PC-3 (cell line): ENCODE data around the gene DHDDS. TPM values are rescaled to one million over a fixed set of nuclear protein-coding genes. Genes with fewer than 3 reads are reported as not detected.

Experiments
- ATAC-seq: fragments of 200-7000 bp; cut with Tn5 transposase; 2 replicates; pipeline ENCODE4 v1.9.1; 2020; ENCODE audit warnings: mild to moderate bottlenecking, moderate library complexity
- BruUV-seq: library from RNA; stranded (reverse); fragments of 400-500 nt; replicated peaks from 2 replicates; lab custom pipeline; 2021; lab: Mats Ljungman, UMichigan
- CTCF ChIA-PET: fragments of 300-600 bp; sonication (Branson Sonifier 250); formaldehyde crosslinking; loops from one replicate; lab custom pipeline; 2022; ENCODE audit warnings: antibody characterized with exemption; lab: Charles Lee
- POLR2A ChIA-PET: fragments of 300-600 bp; sonication (Branson Sonifier 250); formaldehyde crosslinking; loops from one replicate; lab custom pipeline; 2022; ENCODE audit warnings: antibody characterized with exemption; ENCODE audit not compliant: unreplicated experiment; lab: Charles Lee
- DNase-seq: peaks from one replicate; pipeline ENCODE4 v3.0.0-alpha.2; 2015
- H2AFZ ChIP-seq: fragments of 300-600 bp; sonication (generic); 2 replicates; pipeline ENCODE4 v1.6.0; 2016; ENCODE audit warnings: antibody characterized with exemption, low read length
- H3F3A ChIP-seq: fragments of 300-600 bp; sonication (generic); one replicate; pipeline ENCODE4 v1.6.0; 2017; ENCODE audit warnings: antibody characterized with exemption, low read length, control low read depth, mild to moderate bottlenecking; ENCODE audit not compliant: unreplicated experiment
- H3K27ac ChIP-seq: fragments of 300-600 bp; sonication (generic); 2 replicates; pipeline ENCODE4 v1.5.1; 2016; ENCODE audit warnings: mild to moderate bottlenecking, low read length
- H3K27me3 ChIP-seq: fragments of 300-600 bp; sonication (generic); 2 replicates; pipeline ENCODE4 v1.6.1; 2016; ENCODE audit warnings: low read length, mixed read lengths
- H3K36me3 ChIP-seq: fragments of 300-600 bp; sonication (generic); 2 replicates; pipeline ENCODE4 v1.6.1; 2016; ENCODE audit warnings: low read depth, mixed run types, low read length, mixed read lengths
- H3K4me1 ChIP-seq: fragments of 300-600 bp; sonication (generic); 2 replicates; pipeline ENCODE4 v1.5.1; 2016; ENCODE audit warnings: low read length; ENCODE audit not compliant: insufficient read depth
- H3K4me2 ChIP-seq: fragments of 300-600 bp; sonication (generic); 2 replicates; pipeline ENCODE4 v1.6.0; 2016; ENCODE audit warnings: low read length
- H3K4me3 ChIP-seq: fragments of 300-600 bp; sonication (generic); 2 replicates; pipeline ENCODE4 v1.5.1; 2016; ENCODE audit warnings: mild to moderate bottlenecking, low read length, mixed read lengths
- H3K79me2 ChIP-seq: fragments of 300-600 bp; sonication (generic); 2 replicates; pipeline ENCODE4 v1.6.1; 2017; ENCODE audit warnings: low read length, mixed read lengths
- H3K9ac ChIP-seq: fragments of 300-600 bp; sonication (generic); 2 replicates; pipeline ENCODE4 v1.6.0; 2016; ENCODE audit warnings: mild to moderate bottlenecking, low read length
- H3K9me2 ChIP-seq: fragments of 300-600 bp; sonication (generic); replicated peaks from 2 replicates; pipeline ENCODE4 v1.6.1; 2016; ENCODE audit warnings: mixed run types, low read length, mixed read lengths
- H3K9me3 ChIP-seq: fragments of 300-600 bp; sonication (generic); 2 replicates; pipeline ENCODE4 v1.6.1; 2016; ENCODE audit warnings: low read length, mixed read lengths
- H4K20me1 ChIP-seq: fragments of 300-600 bp; sonication (generic); 2 replicates; pipeline ENCODE4 v1.6.1; 2016; ENCODE audit warnings: low read length, mixed read lengths
- CTCF ChIP-seq: fragments of 300-600 bp; sonication (generic); conservative IDR thresholded peaks from 2 replicates; pipeline ENCODE4 v1.5.1; 2017; ENCODE audit warnings: antibody characterized with exemption, low read depth, mild to moderate bottlenecking, low read length
- EZH2 ChIP-seq: fragments of 300-600 bp; sonication (generic); IDR thresholded peaks from one replicate; pipeline ENCODE4 v1.6.1; 2017; ENCODE audit warnings: antibody characterized with exemption, mild to moderate bottlenecking, low read length; ENCODE audit not compliant: unreplicated experiment
- EZH2phosphoT487 ChIP-seq: fragments of 300-600 bp; sonication (generic); IDR thresholded peaks from 2 replicates; pipeline ENCODE4 v1.6.1; 2018; ENCODE audit warnings: mild to moderate bottlenecking, antibody characterized with exemption, low read length, borderline replicate concordance
- intact Hi-C: fragments of 100-400 bp; cut with micrococcal nuclease; formaldehyde crosslinking; loops from 2 replicates; pipeline ENCODE4 v1.9.0; 2023
- total RNA-seq: library from RNA; depleted of rRNA; stranded (reverse); fragments of >200 nt; gene quantifications from 2 replicates; pipeline ENCODE4 v1.2.3, GENCODE V29; 2014

Gene DHDDS
- total RNA-seq, 1 experiment from 2014 or later = 49.6 TPM

- Histone ChIP-seq H3K27ac (no peak overlapping the region), H3K36me3 (0 out of 2 replicates have a peak, but pooled peaks cover 3% of the 10 kb centered on the region), H3K27me3 (no peaks in the 10 kb centered on the region), H3K79me2 (peaks cover 25% of the 10 kb centered on the region), H3K9ac (no peak overlapping the region), H3K9me3 (no peaks in the 10 kb centered on the region), H2AFZ (no peak overlapping the region), H3K9me2 (no peaks in the 10 kb centered on the region), H3K4me2 (no peak overlapping the region), H3F3A (no peaks in the 10 kb centered on the region), H3K4me3 (no peak overlapping the region), H3K4me1 (peaks cover 26% of the 10 kb centered on the region), H4K20me1 (no peaks in the 10 kb centered on the region)
- ChIA-PET POLR2A (no interaction called here), CTCF (interaction anchor here (0.6 kb wide), 1 partner anchor 13 kb away, joined by 5 read pairs; no protein-coding TSS in a partner anchor)
- DNase-seq (no peak), ATAC-seq (no peak)
- TSS peak; percentile 6 for BruUV-seq
- intact Hi-C loops = no loop called here
- TF ChIP-seq EZH2 (no peak), EZH2phosphoT487 (no peak), CTCF (no peak)
These were observed 2.4 kb upstream of the DHDDS start for GRCh38 chr1:26429721-26430120.

- Histone ChIP-seq H4K20me1 (no peaks in the 10 kb centered on the region), H2AFZ (peak overlapping the region; percentile 84; the same call in 1 of the 2 replicates), H3K9me3 (no peaks in the 10 kb centered on the region), H3F3A (no peaks in the 10 kb centered on the region), H3K4me1 (peaks cover 26% of the 10 kb centered on the region), H3K36me3 (peaks cover 5% of the 10 kb centered on the region; the same call in 1 of the 2 replicates), H3K79me2 (peaks cover 25% of the 10 kb centered on the region), H3K27me3 (no peaks in the 10 kb centered on the region), H3K27ac (peak overlapping the region; percentile 17; the same call in 1 of the 2 replicates), H3K9ac (peak overlapping the region; percentile 79), H3K4me3 (peak overlapping the region; percentile 86), H3K9me2 (no peaks in the 10 kb centered on the region), H3K4me2 (peak overlapping the region; percentile 82)
- DNase-seq (no peak), ATAC-seq (peak; percentile 12)
- BruUV-seq = no TSS peak
- CTCF ChIA-PET = interaction anchor here (1.1 kb wide), 1 partner anchor 198 kb away, joined by 4 read pairs; the partner anchor contains the start of gene CEP85
- POLR2A ChIA-PET = interaction anchor here (0.5 to 1.0 kb wide), 3 partner anchors 198 to 320 kb away, joined by 3 to 4 read pairs (median 3); no protein-coding TSS in a partner anchor
- no peak for TF ChIP-seq EZH2
- TF ChIP-seq CTCF = no peak
- TF ChIP-seq EZH2phosphoT487 = no peak
- intact Hi-C loops = no loop called here
These were observed 672 bp downstream of the DHDDS start for GRCh38 chr1:26432793-26433192.

- H2AFZ ChIP-seq = no peak overlapping the region
- no peak for TF ChIP-seq CTCF
- peak; percentile 42 for DNase-seq
- peaks cover 18% of the 10 kb centered on the region for H3K36me3 ChIP-seq
- H3K27me3 ChIP-seq = no peaks in the 10 kb centered on the region
- no peak overlapping the region for H3K9ac ChIP-seq
- H3K9me3 ChIP-seq = no peaks in the 10 kb centered on the region
- intact Hi-C loops = no loop called here
- CTCF ChIA-PET = no interaction called here
- POLR2A ChIA-PET = interaction anchor here (0.5 kb wide), 1 partner anchor 37 kb away, joined by 5 read pairs; no protein-coding TSS in a partner anchor
- peak; percentile 23 for ATAC-seq
- peak overlapping the region; percentile 82 for H3K4me2 ChIP-seq
- H3K9me2 ChIP-seq = no peaks in the 10 kb centered on the region
- no peaks in the 10 kb centered on the region for H3F3A ChIP-seq
- H4K20me1 ChIP-seq = no peaks in the 10 kb centered on the region
- peaks cover 25% of the 10 kb centered on the region for H3K79me2 ChIP-seq
- BruUV-seq = no TSS peak
- H3K4me3 ChIP-seq = no peak overlapping the region
- no peak overlapping the region for H3K27ac ChIP-seq
- H3K4me1 ChIP-seq = peaks cover 26% of the 10 kb centered on the region
These were observed 2.1 kb downstream of the DHDDS start for GRCh38 chr1:26434161-26434752.
